HEK293 (cell line): ENCODE data around the gene SNTA1.

Experiments
- CTCF ChIA-PET: fragments of 350-600 bp; formaldehyde crosslinking; extraction: SDS; loops from one replicate; lab custom pipeline; 2021; ENCODE audit warnings: antibody characterized with exemption; lab: Yijun Ruan, JAX
- POLR2A ChIA-PET: fragments of 300-600 bp; formaldehyde crosslinking; extraction: SDS; loops from one replicate; lab custom pipeline; 2020; ENCODE audit warnings: antibody characterized with exemption, inconsistent platforms; lab: Yijun Ruan, JAX
- H3K27ac ChIP-seq: fragments of 200-500 bp; sonication (Bioruptor generic); 2 replicates; pipeline ENCODE4 v1.5.1; 2014; ENCODE audit warnings: low read depth, low read length, control low read depth, inconsistent platforms; ENCODE audit errors: extremely low read depth
- H3K36me3 ChIP-seq, 2 experiments: fragments of 200-500 bp in 1 of 2; sonication (Bioruptor generic) in 1 of 2; 1 replicate in 1 of 2; 2 replicates in 1 of 2; pipeline ENCODE4 v1.5.1; 2014 to 2017; ENCODE audit warnings: inconsistent platforms in 2 of 2, low read length in 2 of 2; ENCODE audit not compliant: control insufficient read depth in 2 of 2, insufficient read depth in 1 of 2
- H3K4me1 ChIP-seq: fragments of 200-500 bp; sonication (Bioruptor generic); 2 replicates; pipeline ENCODE4 v1.5.1; 2014; ENCODE audit warnings: mild to moderate bottlenecking, low read length, inconsistent platforms; ENCODE audit not compliant: control insufficient read depth, insufficient read depth
- H3K4me3 ChIP-seq: 2 replicates; pipeline ENCODE4 v1.5.1; 2011; ENCODE audit warnings: low read depth, mild to moderate bottlenecking, control low read depth, low read length, moderate library complexity
- H3K9me3 ChIP-seq: fragments of 200-500 bp; sonication (Bioruptor generic); 2 replicates; pipeline ENCODE4 v1.5.1; 2014; ENCODE audit warnings: low read depth, low read length, inconsistent platforms; ENCODE audit not compliant: control insufficient read depth, insufficient read depth
- PRDM4 ChIP-seq: fragments of 450-650 bp; formaldehyde crosslinking; IDR thresholded peaks from 2 replicates; pipeline ENCODE4 v1.5.1; 2017; ENCODE audit warnings: missing biosample characterization, missing genetic modification characterization
- SALL2 ChIP-seq: fragments of 450-650 bp; formaldehyde crosslinking; IDR thresholded peaks from 2 replicates; pipeline ENCODE4 v1.5.0; 2017; ENCODE audit warnings: missing biosample characterization, mild to moderate bottlenecking, missing genetic modification characterization, borderline replicate concordance
- ZBTB6 ChIP-seq: fragments of 450-650 bp; formaldehyde crosslinking; IDR thresholded peaks from 2 replicates; pipeline ENCODE4 v1.5.1; 2017; ENCODE audit warnings: missing biosample characterization, missing genetic modification characterization
- ZFP41 ChIP-seq: fragments of 450-650 bp; formaldehyde crosslinking; IDR thresholded peaks from 2 replicates; pipeline ENCODE4 v1.5.1; 2016; ENCODE audit warnings: missing biosample characterization, missing genetic modification characterization, borderline replicate concordance
- ZNF174 ChIP-seq: fragments of 450-650 bp; formaldehyde crosslinking; IDR thresholded peaks from 2 replicates; pipeline ENCODE4 v1.5.0; 2017; ENCODE audit warnings: missing biosample characterization, mild to moderate bottlenecking, missing genetic modification characterization
- ZNF248 ChIP-seq: fragments of 450-650 bp; formaldehyde crosslinking; IDR thresholded peaks from 2 replicates; pipeline ENCODE4 v1.5.1; 2017; ENCODE audit warnings: missing biosample characterization, missing genetic modification characterization
- ZNF274 ChIP-seq, 2 experiments: fragments of 200-500 bp in 1 of 2; fragments of 450-650 bp in 1 of 2; sonication (Bioruptor generic) in 1 of 2; formaldehyde crosslinking in 1 of 2; IDR thresholded peaks; 2 replicates each; pipeline versions ENCODE4 v1.5.1 to v1.6.1; 2014 to 2016; ENCODE audit warnings: borderline replicate concordance in 1 of 2, inconsistent platforms in 1 of 2, low read length in 1 of 2, missing biosample characterization in 1 of 2, missing genetic modification characterization in 1 of 2
- ZNF366 ChIP-seq: fragments of 450-650 bp; formaldehyde crosslinking; conservative IDR thresholded peaks from 2 replicates; pipeline ENCODE4 v1.5.1; 2016; ENCODE audit warnings: missing biosample characterization, missing genetic modification characterization
- ZNF394 ChIP-seq: fragments of 450-650 bp; formaldehyde crosslinking; IDR thresholded peaks from 2 replicates; pipeline ENCODE4 v1.5.1; 2016; ENCODE audit warnings: missing biosample characterization, missing genetic modification characterization, mild to moderate bottlenecking, moderate library complexity, borderline replicate concordance
- ZNF426 ChIP-seq: fragments of 450-650 bp; formaldehyde crosslinking; IDR thresholded peaks from 2 replicates; pipeline ENCODE4 v1.5.1; 2017; ENCODE audit warnings: missing biosample characterization, missing genetic modification characterization, mild to moderate bottlenecking, inconsistent platforms, moderate library complexity
- ZNF449 ChIP-seq: fragments of 450-650 bp; formaldehyde crosslinking; IDR thresholded peaks from 2 replicates; pipeline ENCODE4 v1.5.1; 2017; ENCODE audit warnings: missing biosample characterization, mild to moderate bottlenecking, missing genetic modification characterization, moderate library complexity
- ZSCAN18 ChIP-seq: fragments of 450-650 bp; formaldehyde crosslinking; IDR thresholded peaks from 2 replicates; pipeline ENCODE4 v1.5.1; 2016; ENCODE audit warnings: missing biosample characterization, missing genetic modification characterization
- ZSCAN5A ChIP-seq: fragments of 450-650 bp; formaldehyde crosslinking; IDR thresholded peaks from 2 replicates; pipeline ENCODE4 v1.5.1; 2016; ENCODE audit warnings: missing biosample characterization, missing genetic modification characterization

The SNTA1 gene

GRCh38 chr20:33466303-33466646 lies 22.7 kb upstream of the SNTA1 start:
- no peak overlapping the region for H3K4me3 ChIP-seq
- H3K4me1 ChIP-seq = no peaks in the 10 kb centered on the region
- ChIA-PET CTCF (interaction anchor here (1.0 kb wide), 1 partner anchor 187 kb away, joined by 4 read pairs; no protein-coding TSS in a partner anchor), POLR2A (interaction anchor here (0.6 kb wide), 1 partner anchor 179 kb away, joined by 3 read pairs; no protein-coding TSS in a partner anchor)
- TF ChIP-seq ZNF366 (tag by site-specific recombination) (no peak), ZNF274 (IDR thresholded peaks at IDR 0.05; ENCODE audit: low read length) (no peak), ZNF274 (tag by site-specific recombination; IDR thresholded peaks at IDR 0.05; ENCODE audit: borderline replicate concordance) (no peak), ZNF449 (no peak), ZSCAN5A (no peak), ZNF426 (tag by site-specific recombination) (no peak), ZFP41 (tag by site-specific recombination) (no peak), ZSCAN18 (no peak), ZNF394 (tag by site-specific recombination) (no peak), ZNF174 (tag by site-specific recombination) (no peak)
- no peaks in the 10 kb centered on the region for H3K36me3 ChIP-seq
- H3K9me3 ChIP-seq = no peaks in the 10 kb centered on the region
- no peak overlapping the region for H3K27ac ChIP-seq

GRCh38 chr20:33465481-33466302 lies 22.1 kb upstream of the SNTA1 start:
- CTCF ChIA-PET = no interaction called here
- Histone ChIP-seq H3K4me3 (no peak overlapping the region), H3K36me3 (no peaks in the 10 kb centered on the region), H3K9me3 (no peaks in the 10 kb centered on the region), H3K27ac (no peak overlapping the region), H3K4me1 (no peaks in the 10 kb centered on the region)
- TF ChIP-seq ZBTB6 (tag by site-specific recombination) = no peak
- no peak for TF ChIP-seq ZNF248 (tag by site-specific recombination)
- TF ChIP-seq SALL2 (tag by site-specific recombination) = no peak
- TF ChIP-seq PRDM4 = 0 out of 2 replicates have a peak, but pooled peaks have one; percentile 40
- POLR2A ChIA-PET = interaction anchor here (0.6 kb wide), 1 partner anchor 179 kb away, joined by 3 read pairs; no protein-coding TSS in a partner anchor
